HepG2 (cell line): Measurements from ENCODE around the gene STRN3. TPM values are rescaled to one million over a fixed set of nuclear protein-coding genes. Genes with fewer than 3 reads are reported as not detected.

Experiments
- AGO1 ChIP-seq: fragments of 200-400 bp; formaldehyde crosslinking; IDR thresholded peaks from 2 replicates; pipeline ENCODE4 v1.6.1; 2017; ENCODE audit warnings: mild to moderate bottlenecking, low read depth, low read length, moderate library complexity; ENCODE audit not compliant: poor library complexity, severe bottlenecking
- ATF3 ChIP-seq: sonication (generic); formaldehyde crosslinking; IDR thresholded peaks from 2 replicates; pipeline ENCODE4 v1.4.0; 2020; ENCODE audit warnings: missing genetic modification reagents
- ATF6 ChIP-seq: sonication (generic); formaldehyde crosslinking; conservative IDR thresholded peaks from 2 replicates; pipeline ENCODE4 v1.4.0; 2020; ENCODE audit warnings: missing genetic modification reagents
- ATM ChIP-seq: fragments of 450-650 bp; IDR thresholded peaks from 2 replicates; pipeline ENCODE4 v1.7.1; 2017; ENCODE audit warnings: mild to moderate bottlenecking, borderline replicate concordance
- CREBL2 ChIP-seq: sonication (generic); formaldehyde crosslinking; IDR thresholded peaks from 2 replicates; pipeline ENCODE4 v1.8.1; 2023; ENCODE audit warnings: missing genetic modification reagents, mild to moderate bottlenecking, borderline replicate concordance
- DMAP1 ChIP-seq: IDR thresholded peaks from 2 replicates; pipeline ENCODE4 v1.6.1; 2016
- EED ChIP-seq: sonication (generic); formaldehyde crosslinking; IDR thresholded peaks from 2 replicates; pipeline ENCODE4 v1.5.0; 2020; ENCODE audit warnings: mild to moderate bottlenecking, missing genetic modification reagents
- HMGXB3 ChIP-seq: sonication (generic); formaldehyde crosslinking; IDR thresholded peaks from 2 replicates; pipeline ENCODE4 v1.4.0; 2020; ENCODE audit warnings: missing genetic modification reagents, borderline replicate concordance
- KLF13 ChIP-seq: sonication (generic); formaldehyde crosslinking; IDR thresholded peaks from 2 replicates; pipeline ENCODE4 v1.4.0; 2020; ENCODE audit warnings: mild to moderate bottlenecking, missing genetic modification reagents
- POLR2G ChIP-seq: fragments of 200-400 bp; formaldehyde crosslinking; IDR thresholded peaks from 2 replicates; pipeline ENCODE4 v1.6.1; 2018; ENCODE audit warnings: mild to moderate bottlenecking, low read depth, low read length, moderate library complexity
- TOPORS ChIP-seq: sonication (generic); formaldehyde crosslinking; IDR thresholded peaks from 2 replicates; pipeline ENCODE4 v1.8.0; 2023; ENCODE audit warnings: mild to moderate bottlenecking, missing genetic modification reagents
- ZBTB37 ChIP-seq: sonication (generic); formaldehyde crosslinking; IDR thresholded peaks from 2 replicates; pipeline ENCODE4 v1.4.0; 2020; ENCODE audit warnings: mild to moderate bottlenecking, missing genetic modification reagents
- ZNF12 ChIP-seq: sonication (generic); formaldehyde crosslinking; IDR thresholded peaks from 2 replicates; pipeline ENCODE4 v1.5.0; 2020; ENCODE audit warnings: missing genetic modification reagents
- ZNF17 ChIP-seq: sonication (generic); formaldehyde crosslinking; IDR thresholded peaks from 2 replicates; pipeline ENCODE4 v1.5.0; 2020; ENCODE audit warnings: mild to moderate bottlenecking, missing genetic modification reagents
- ZNF501 ChIP-seq: sonication (generic); formaldehyde crosslinking; IDR thresholded peaks from 2 replicates; pipeline ENCODE4 v1.5.1; 2020; ENCODE audit warnings: mild to moderate bottlenecking, moderate library complexity, missing genetic modification reagents
- ZNF513 ChIP-seq: sonication (generic); formaldehyde crosslinking; conservative IDR thresholded peaks from 2 replicates; pipeline ENCODE4 v1.5.0; 2020; ENCODE audit warnings: missing genetic modification reagents
- ZNF614 ChIP-seq: IDR thresholded peaks from 2 replicates; pipeline ENCODE4 v1.6.1; 2018; ENCODE audit warnings: missing biosample characterization, missing genetic modification reagents, inconsistent platforms, borderline replicate concordance
- ZNF720 ChIP-seq: sonication (generic); formaldehyde crosslinking; IDR thresholded peaks from 2 replicates; pipeline ENCODE4 v1.4.0; 2020; ENCODE audit warnings: missing genetic modification reagents
- ZSCAN5A ChIP-seq: sonication (generic); formaldehyde crosslinking; IDR thresholded peaks from 2 replicates; pipeline ENCODE4 v1.8.0; 2022; ENCODE audit warnings: mild to moderate bottlenecking, missing genetic modification reagents, borderline replicate concordance
- polyA plus RNA-seq, 8 experiments: library from polyadenylated mRNA; depleted of rRNA in 3 of 8; stranded (reverse) in 7 of 8; unstranded in 1 of 8; fragments of >200 nt; fragmentation: Illumina TruSeq in 4 of 8; extraction: Trizol in 4 of 8; gene quantifications; 2 replicates each; pipeline versions ENCODE4 v1.2.1 to v1.2.3, GENCODE V29; 2011 to 2016; ENCODE audit warnings: low read depth in 4 of 8, missing spikeins in 1 of 8, mixed read lengths in 1 of 8; ENCODE audit not compliant: insufficient read depth in 1 of 8
- total RNA-seq, 5 experiments: library from RNA; depleted of rRNA; stranded (reverse); fragments of >200 nt; fragmentation: Illumina TruSeq; extraction: Trizol; gene quantifications; 2 replicates each; pipeline ENCODE4 v1.2.3, GENCODE V29; 2016; ENCODE audit warnings: low read depth in 1 of 5

The STRN3 gene
- total and polyA plus RNA-seq, 2 of the 13 experiments (the other 11 are each of a cell fraction or from before 2014, with no cell fraction given) = 49.4 to 123 TPM

- TF ChIP-seq HMGXB3 (0 out of 2 replicates have a peak, but pooled peaks have one; percentile 10), ZNF501 (CRISPR knock-in tag) (no peak), ZSCAN5A (CRISPR knock-in tag) (no peak), ZNF513 (CRISPR knock-in tag) (no peak), DMAP1 (0 out of 2 replicates have a peak, but pooled peaks have one; percentile 4), ATF3 (no peak), ATM (no peak), ATF6 (CRISPR knock-in tag) (no peak), EED (CRISPR knock-in tag) (no peak), ZNF12 (CRISPR knock-in tag) (peak; percentile 32; the same call in 1 of the 2 replicates), ZNF614 (0 out of 2 replicates have a peak, but pooled peaks have one; percentile 4), TOPORS (CRISPR knock-in tag) (0 out of 2 replicates have a peak, but pooled peaks have one; percentile 43), AGO1 (no peak), ZNF17 (CRISPR knock-in tag) (no peak), ZNF720 (CRISPR knock-in tag) (no peak), KLF13 (CRISPR knock-in tag) (no peak), ZBTB37 (CRISPR knock-in tag) (no peak), POLR2G (0 out of 2 replicates have a peak, but pooled peaks have one; percentile 20), CREBL2 (no peak)
Observed at GRCh38 chr14:30889244-30889594, 137.0 kb downstream of the STRN3 start (continued).
